Neural progenitor cell (in vitro differentiated cells): Measurements from ENCODE around the gene SCN10A.

Experiments
- EZH2 ChIP-seq: fragments of 200-600 bp; sonication (generic); IDR thresholded peaks from 2 replicates; pipeline ENCODE4 v1.6.1; 2017; ENCODE audit warnings: antibody characterized with exemption, mild to moderate bottlenecking, moderate library complexity
- TF ChIP-seq, protein P1 (sequence below): fragments of 200-600 bp; sonication (generic); IDR thresholded peaks from 2 replicates; pipeline ENCODE4 v1.5.1; 2017; ENCODE audit warnings: antibody characterized with exemption, mild to moderate bottlenecking

DNA sequence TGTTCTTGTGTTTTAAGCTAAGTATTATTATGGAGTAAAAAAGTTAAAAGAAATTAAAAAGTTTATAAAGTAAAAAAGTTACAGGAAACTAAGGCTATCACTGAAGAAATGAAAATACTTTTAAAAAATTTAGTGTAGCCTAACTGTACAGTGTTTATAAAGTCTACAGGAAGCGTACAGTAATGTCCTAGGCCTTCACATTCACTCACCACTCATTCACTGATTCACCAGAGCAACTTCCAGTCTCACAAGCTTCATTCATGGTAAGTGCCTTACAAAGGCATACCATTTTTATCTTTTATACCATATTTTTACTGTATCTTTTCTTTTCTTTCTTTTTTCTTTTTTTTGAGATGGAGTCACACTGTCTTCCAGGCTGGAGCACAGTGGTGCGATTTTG lies 125.8 kb downstream of the SCN10A start:
- TF ChIP-seq, protein P1, sequence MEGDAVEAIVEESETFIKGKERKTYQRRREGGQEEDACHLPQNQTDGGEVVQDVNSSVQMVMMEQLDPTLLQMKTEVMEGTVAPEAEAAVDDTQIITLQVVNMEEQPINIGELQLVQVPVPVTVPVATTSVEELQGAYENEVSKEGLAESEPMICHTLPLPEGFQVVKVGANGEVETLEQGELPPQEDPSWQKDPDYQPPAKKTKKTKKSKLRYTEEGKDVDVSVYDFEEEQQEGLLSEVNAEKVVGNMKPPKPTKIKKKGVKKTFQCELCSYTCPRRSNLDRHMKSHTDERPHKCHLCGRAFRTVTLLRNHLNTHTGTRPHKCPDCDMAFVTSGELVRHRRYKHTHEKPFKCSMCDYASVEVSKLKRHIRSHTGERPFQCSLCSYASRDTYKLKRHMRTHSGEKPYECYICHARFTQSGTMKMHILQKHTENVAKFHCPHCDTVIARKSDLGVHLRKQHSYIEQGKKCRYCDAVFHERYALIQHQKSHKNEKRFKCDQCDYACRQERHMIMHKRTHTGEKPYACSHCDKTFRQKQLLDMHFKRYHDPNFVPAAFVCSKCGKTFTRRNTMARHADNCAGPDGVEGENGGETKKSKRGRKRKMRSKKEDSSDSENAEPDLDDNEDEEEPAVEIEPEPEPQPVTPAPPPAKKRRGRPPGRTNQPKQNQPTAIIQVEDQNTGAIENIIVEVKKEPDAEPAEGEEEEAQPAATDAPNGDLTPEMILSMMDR = no peak
- no peak for TF ChIP-seq EZH2
